ENCODE measurements around the gene BABAM2. TPM values are rescaled to one million over a fixed set of nuclear protein-coding genes. Genes with fewer than 3 reads are reported as not detected.
"Not testable (repeated sequence)": the region's sequence is repeated elsewhere in the genome, so short reads cannot be mapped to it uniquely, and the experiment has no call there.

The BABAM2 gene
- total and polyA plus RNA-seq, 7 experiments from 2014 or later, result 34.2 to 58.2 (median 44.2) TPM

DNA sequence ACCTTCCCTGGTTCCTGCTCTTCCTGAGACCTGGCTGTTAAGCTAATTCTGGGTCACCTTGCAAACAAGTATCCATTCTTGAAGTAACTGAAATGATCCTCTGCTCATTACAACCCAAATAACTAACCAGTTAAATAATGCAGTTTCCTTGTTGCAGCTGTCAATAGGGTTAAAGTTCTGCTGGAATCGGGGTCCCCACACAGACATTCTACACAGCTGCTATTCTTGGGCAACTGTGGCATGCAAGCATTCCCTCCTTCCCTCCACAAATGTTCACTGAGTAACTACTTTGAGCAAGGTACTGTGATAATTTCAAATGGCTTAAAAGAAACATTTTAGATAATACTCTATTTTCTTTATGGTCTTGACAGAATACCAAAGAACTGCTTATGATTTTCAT lies 17.4 kb upstream of the BABAM2 start:
- Histone ChIP-seq H3K4me1 (ENCODE audit: control insufficient read depth in 2 of 2, insufficient read depth in 2 of 2, low read length in 2 of 2) (no peaks in the 10 kb centered on the region), H3K4me3 (ENCODE audit: low read length) (no peak overlapping the region), H3K36me3 (ENCODE audit: control insufficient read depth in 2 of 3, insufficient read depth in 3 of 3, low read length in 3 of 3) (no peaks in the 10 kb centered on the region), H3K9me3 (ENCODE audit: control insufficient read depth in 2 of 3, low read length in 3 of 3) (no peaks in the 10 kb centered on the region), H3K27ac (ENCODE audit: low read depth, low read length) (no peak overlapping the region), H3K27me3 (ENCODE audit: control insufficient read depth in 2 of 2, insufficient read depth in 2 of 2, low read length in 2 of 2) (no peaks in the 10 kb centered on the region)
- ChIA-PET POLR2A (no interaction called here), CTCF (no interaction called here)
- intact Hi-C loops (cut with micrococcal nuclease), result no loop called here
- ATAC-seq (no peak), DNase-seq (no peak)
- peaks cover 0 to 4% (median 0%) of the 10 kb centered on the region in 7 donors for H3K4me1 Mint-ChIP-seq
- peaks cover 5 to 26% (median 11%) of the 10 kb centered on the region in 5 donors for H3K36me3 Mint-ChIP-seq
- H3K9me3 Mint-ChIP-seq, result peaks cover 0 to 15% (median 6%) of the 10 kb centered on the region in 11 donors
- H3K27me3 Mint-ChIP-seq, result no peaks in the 10 kb centered on the region
- H3K4me3 Mint-ChIP-seq, result no peak overlapping the region
- H3K27ac Mint-ChIP-seq, result no peak overlapping the region

DNA sequence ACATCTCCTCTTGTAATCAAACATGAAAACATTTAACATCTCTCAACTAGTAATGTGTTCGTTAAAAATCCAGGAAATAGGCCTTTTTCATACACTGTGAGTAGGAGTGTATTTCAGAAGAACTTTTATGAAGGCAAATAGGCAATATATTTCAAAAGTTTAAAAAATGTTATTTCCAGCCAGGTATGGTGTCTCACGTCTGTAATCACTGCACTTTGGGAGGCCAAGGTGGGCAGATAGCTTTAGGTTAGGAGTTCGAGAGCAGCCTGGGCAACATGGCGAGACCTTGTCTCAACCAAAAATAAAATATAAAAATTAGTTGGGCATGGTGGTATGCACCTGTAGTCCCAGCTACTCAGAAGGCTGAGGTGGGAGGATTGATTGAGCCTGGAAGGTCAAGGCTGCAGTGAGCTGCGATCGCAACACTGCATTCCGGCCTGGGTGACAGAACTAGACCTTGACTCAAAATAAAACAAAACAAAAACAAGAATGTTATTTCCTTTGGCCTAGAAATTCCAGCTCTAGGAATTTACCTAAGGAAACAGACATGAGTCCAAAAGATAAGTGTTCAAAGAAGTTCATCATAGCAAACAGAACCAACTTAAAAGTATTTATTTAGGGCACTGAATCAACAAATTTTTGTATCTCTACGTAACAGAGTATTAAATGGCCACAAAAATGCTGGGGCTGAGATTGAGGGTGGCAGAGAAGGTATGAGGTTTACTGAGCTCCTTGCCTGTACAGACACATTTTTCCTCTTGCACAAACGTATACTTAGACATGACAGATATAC lies 15.2 kb upstream of the BABAM2 start:
- intact Hi-C loops (cut with micrococcal nuclease), result no loop called here
- Histone ChIP-seq H3K4me1 (ENCODE audit: control insufficient read depth in 2 of 2, insufficient read depth in 2 of 2, low read length in 2 of 2) (no peaks in the 10 kb centered on the region), H3K9me3 (ENCODE audit: control insufficient read depth in 2 of 3, low read length in 3 of 3) (no peaks in the 10 kb centered on the region), H3K4me3 (ENCODE audit: low read length) (no peak overlapping the region), H3K36me3 (ENCODE audit: control insufficient read depth in 2 of 3, insufficient read depth in 3 of 3, low read length in 3 of 3) (no peaks in the 10 kb centered on the region), H3K27ac (ENCODE audit: low read depth, low read length) (no peak overlapping the region), H3K27me3 (ENCODE audit: control insufficient read depth in 2 of 2, insufficient read depth in 2 of 2, low read length in 2 of 2) (no peaks in the 10 kb centered on the region)
- ChIA-PET CTCF (no interaction called here), POLR2A (no interaction called here)
- Mint-ChIP-seq H3K27ac (no peak overlapping the region), H3K9me3 (peaks cover 0 to 16% (median 6%) of the 10 kb centered on the region in 11 donors), H3K4me1 (peaks cover 0 to 4% (median 0%) of the 10 kb centered on the region in 7 donors), H3K27me3 (no peaks in the 10 kb centered on the region), H3K4me3 (no peak overlapping the region), H3K36me3 (peaks cover 5 to 31% (median 16%) of the 10 kb centered on the region in 5 donors)
- ATAC-seq (no peak), DNase-seq (no peak)

DNA sequence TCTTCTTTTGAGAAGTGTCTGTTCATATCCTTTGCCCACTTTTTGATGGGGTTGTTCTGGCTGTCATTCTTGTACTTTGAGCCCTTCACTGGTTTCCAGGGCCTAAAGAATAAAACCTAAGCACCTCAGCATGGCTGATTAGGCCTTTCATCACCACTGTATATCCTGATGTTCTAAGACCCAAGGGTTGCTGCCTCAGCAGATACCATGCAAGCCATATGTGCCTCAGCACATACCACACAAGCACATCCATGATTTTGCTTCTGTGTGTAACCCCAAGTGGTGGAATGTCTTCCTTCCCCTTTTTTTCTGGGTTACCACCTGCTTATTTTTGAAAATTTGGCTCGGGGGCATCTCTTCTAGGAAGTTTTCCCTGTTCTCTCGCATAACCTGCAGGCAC lies 11.7 kb upstream of the BABAM2 start:
- peaks cover 0 to 21% (median 7%) of the 10 kb centered on the region in 11 donors for H3K9me3 Mint-ChIP-seq
- DNase-seq (no peak), ATAC-seq (no peak)
- H3K27ac Mint-ChIP-seq, result no peak overlapping the region
- intact Hi-C loops (cut with micrococcal nuclease), result no loop called here
- peaks cover 5 to 27% (median 24%) of the 10 kb centered on the region in 5 donors for H3K36me3 Mint-ChIP-seq
- POLR2A ChIA-PET, result no interaction called here
- Histone ChIP-seq H3K36me3 (ENCODE audit: control insufficient read depth in 2 of 3, insufficient read depth in 3 of 3, low read length in 3 of 3) (no peaks in the 10 kb centered on the region), H3K27ac (ENCODE audit: low read depth, low read length) (no peak overlapping the region), H3K4me3 (ENCODE audit: low read length) (no peak overlapping the region), H3K9me3 (ENCODE audit: control insufficient read depth in 2 of 3, low read length in 3 of 3) (no peaks in the 10 kb centered on the region), H3K27me3 (ENCODE audit: control insufficient read depth in 2 of 2, insufficient read depth in 2 of 2, low read length in 2 of 2) (no peaks in the 10 kb centered on the region), H3K4me1 (ENCODE audit: control insufficient read depth in 2 of 2, insufficient read depth in 2 of 2, low read length in 2 of 2) (no peaks in the 10 kb centered on the region)
- H3K27me3 Mint-ChIP-seq, result no peaks in the 10 kb centered on the region
- no peak overlapping the region for H3K4me3 Mint-ChIP-seq
- CTCF ChIA-PET, result no interaction called here
- H3K4me1 Mint-ChIP-seq, result peaks cover 0 to 4% (median 0%) of the 10 kb centered on the region in 7 donors

GRCh38 chr2:27881815-27882583 lies 8.5 kb upstream of the BABAM2 start:
- H3K4me3 Mint-ChIP-seq; H3K9me3 ChIP-seq (ENCODE audit: control insufficient read depth in 2 of 3, low read length in 3 of 3): not testable (repeated sequence)

DNA sequence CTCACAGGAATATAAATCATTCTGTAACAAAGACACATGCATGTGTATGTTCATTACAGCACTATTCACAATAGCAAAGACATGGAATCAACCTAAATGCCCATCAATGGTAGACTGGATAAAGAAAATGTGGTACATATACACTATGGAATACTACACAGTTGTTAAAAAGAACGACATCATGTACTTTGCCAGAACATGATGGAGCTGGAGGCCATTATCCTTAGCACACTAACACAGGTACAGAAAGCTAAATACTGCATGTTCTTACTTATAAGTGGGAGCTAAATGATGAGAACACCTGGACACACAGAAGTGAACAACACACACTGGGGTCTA lies 8.0 kb upstream of the BABAM2 start:
- intact Hi-C loops (cut with micrococcal nuclease); H3K9me3 ChIP-seq (ENCODE audit: control insufficient read depth in 2 of 3, low read length in 3 of 3); H3K4me3 ChIP-seq (ENCODE audit: low read length); DNase-seq; H3K4me1 ChIP-seq (ENCODE audit: control insufficient read depth in 2 of 2, insufficient read depth in 2 of 2, low read length in 2 of 2); H3K27ac Mint-ChIP-seq; H3K36me3 ChIP-seq (ENCODE audit: control insufficient read depth in 2 of 3, insufficient read depth in 3 of 3, low read length in 3 of 3); H3K4me3 Mint-ChIP-seq; H3K4me1 Mint-ChIP-seq; POLR2A ChIA-PET; H3K27ac ChIP-seq (ENCODE audit: low read depth, low read length); CTCF ChIA-PET; ATAC-seq; H3K27me3 Mint-ChIP-seq; H3K27me3 ChIP-seq (ENCODE audit: control insufficient read depth in 2 of 2, insufficient read depth in 2 of 2, low read length in 2 of 2): not testable (repeated sequence)
- Mint-ChIP-seq H3K9me3 (peaks cover 0 to 12% (median 1%) of the 10 kb centered on the region in 11 donors), H3K36me3 (peaks cover 0 to 18% (median 16%) of the 10 kb centered on the region in 5 donors)

More at GRCh38 chr2:27881815-27882583, 8.5 kb upstream of the BABAM2 start:
- H3K27me3 ChIP-seq (ENCODE audit: control insufficient read depth in 2 of 2, insufficient read depth in 2 of 2, low read length in 2 of 2); CTCF ChIA-PET; H3K4me1 Mint-ChIP-seq; ATAC-seq; POLR2A ChIA-PET; H3K4me1 ChIP-seq (ENCODE audit: control insufficient read depth in 2 of 2, insufficient read depth in 2 of 2, low read length in 2 of 2); H3K4me3 ChIP-seq (ENCODE audit: low read length); DNase-seq; H3K27me3 Mint-ChIP-seq; H3K36me3 ChIP-seq (ENCODE audit: control insufficient read depth in 2 of 3, insufficient read depth in 3 of 3, low read length in 3 of 3); H3K27ac ChIP-seq (ENCODE audit: low read depth, low read length); intact Hi-C loops (cut with micrococcal nuclease); H3K27ac Mint-ChIP-seq: not testable (repeated sequence)
- Mint-ChIP-seq H3K36me3 (peaks cover 0 to 22% (median 20%) of the 10 kb centered on the region in 5 donors), H3K9me3 (peaks cover 0 to 12% (median 2%) of the 10 kb centered on the region in 11 donors)

DNA sequence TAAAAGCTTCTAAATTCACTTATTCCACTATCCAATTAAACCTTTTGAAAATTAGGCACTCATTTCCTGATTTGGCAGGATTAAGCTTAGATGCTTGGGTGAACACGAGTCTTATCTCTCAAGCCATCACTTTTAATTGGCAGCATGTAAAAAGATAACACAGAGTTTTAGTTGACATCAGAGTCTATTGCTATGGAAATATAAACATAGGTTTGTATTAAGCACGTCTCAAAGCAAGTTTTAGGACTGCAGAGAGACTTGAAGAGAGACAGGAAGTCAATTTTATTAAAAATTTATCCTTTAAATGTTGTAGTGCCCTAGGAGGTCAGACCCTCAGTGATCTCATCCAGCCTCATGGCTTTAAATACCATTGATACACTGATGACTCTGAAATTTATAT lies 5.9 kb upstream of the BABAM2 start:
- intact Hi-C loops (cut with micrococcal nuclease), result no loop called here
- H3K4me3 ChIP-seq (ENCODE audit: low read length), result no peak overlapping the region
- H3K4me1 ChIP-seq (ENCODE audit: control insufficient read depth in 2 of 2, insufficient read depth in 2 of 2, low read length in 2 of 2), result peaks cover 3 to 5% of the 10 kb centered on the region in 2 donors
- ChIA-PET CTCF (no interaction called here), POLR2A (no interaction called here)
- no peaks in the 10 kb centered on the region for H3K9me3 ChIP-seq (ENCODE audit: control insufficient read depth in 2 of 3, low read length in 3 of 3)
- ATAC-seq (no peak), DNase-seq (no peak)
- Mint-ChIP-seq H3K36me3 (peaks cover 0 to 14% (median 10%) of the 10 kb centered on the region in 5 donors), H3K4me3 (no peak overlapping the region), H3K4me1 (peaks cover 0 to 14% (median 7%) of the 10 kb centered on the region in 7 donors), H3K9me3 (peaks cover 0 to 9% (median 0%) of the 10 kb centered on the region in 11 donors), H3K27me3 (no peaks in the 10 kb centered on the region), H3K27ac (no peak overlapping the region)
- H3K27ac ChIP-seq (ENCODE audit: low read depth, low read length), result no peak overlapping the region
- no peaks in the 10 kb centered on the region for H3K36me3 ChIP-seq (ENCODE audit: control insufficient read depth in 2 of 3, insufficient read depth in 3 of 3, low read length in 3 of 3)
- H3K27me3 ChIP-seq (ENCODE audit: control insufficient read depth in 2 of 2, insufficient read depth in 2 of 2, low read length in 2 of 2), result no peaks in the 10 kb centered on the region
